Anterior cingulate cortex (tissue), 58 donors: ENCODE data around the gene SEMA7A.

ENCODE experiments used
- DNase-seq, 58 donors: peaks; one replicate each; lab custom pipeline; 2025; lab: John Stamatoyannopoulos, UW

The SEMA7A gene

GRCh38 chr15:74453925-74454763 lies 20.4 kb upstream of the SEMA7A start:
- DNase-seq: no peak

- DNase-seq: peak in 35 of 58 donors; percentile 20 to 81 (median 56)
Measured at GRCh38 chr15:74451861-74452835, 18.4 kb upstream of the SEMA7A start.

GRCh38 chr15:74451322-74451721 lies 17.6 kb upstream of the SEMA7A start:
- DNase-seq: peak in 2 of 58 donors; percentile 20 to 22

- peak in 11 of 58 donors; percentile 34 to 58 (median 41) for DNase-seq
Measured at GRCh38 chr15:74449643-74450205, 16.0 kb upstream of the SEMA7A start.

GRCh38 chr15:74449095-74449494 lies 15.3 kb upstream of the SEMA7A start:
- no peak for DNase-seq

GRCh38 chr15:74445816-74446763 lies 12.3 kb upstream of the SEMA7A start:
- no peak for DNase-seq

- DNase-seq: peak in 5 of 58 donors; percentile 16 to 65 (median 38)
Measured at GRCh38 chr15:74444106-74445062, 10.6 kb upstream of the SEMA7A start.

- no peak for DNase-seq
Measured at GRCh38 chr15:74443100-74443909, 9.5 kb upstream of the SEMA7A start.

- DNase-seq: no peak
Measured at GRCh38 chr15:74442604-74443003, 8.8 kb upstream of the SEMA7A start.

- DNase-seq: no peak
Measured at GRCh38 chr15:74442063-74442462, 8.3 kb upstream of the SEMA7A start.

- DNase-seq: no peak
Measured at GRCh38 chr15:74441248-74441941, 7.6 kb upstream of the SEMA7A start.

GRCh38 chr15:74438721-74439316 lies 5.1 kb upstream of the SEMA7A start:
- DNase-seq: peak in 51 of 58 donors; percentile 37 to 88 (median 61)

GRCh38 chr15:74438206-74438605 lies 4.4 kb upstream of the SEMA7A start:
- DNase-seq: no peak

- peak in 10 of 58 donors; percentile 47 to 66 (median 58) for DNase-seq
Measured at GRCh38 chr15:74434263-74435136, 742 bp upstream of the SEMA7A start.

- DNase-seq: peak in 1 of 58 donors; percentile 63
Measured at GRCh38 chr15:74432968-74433591, 678 bp downstream of the SEMA7A start.
